ENCODE data around the gene RASGEF1C.
"Not testable (repeated sequence)": the region's sequence is repeated elsewhere in the genome, so short reads cannot be mapped to it uniquely, and the experiment has no call there.

The RASGEF1C gene

GRCh38 chr5:180099733-180100611, 109.0 kb downstream of the RASGEF1C start:
- DNase-seq (ENCODE audit: low spot score): no peak

DNA sequence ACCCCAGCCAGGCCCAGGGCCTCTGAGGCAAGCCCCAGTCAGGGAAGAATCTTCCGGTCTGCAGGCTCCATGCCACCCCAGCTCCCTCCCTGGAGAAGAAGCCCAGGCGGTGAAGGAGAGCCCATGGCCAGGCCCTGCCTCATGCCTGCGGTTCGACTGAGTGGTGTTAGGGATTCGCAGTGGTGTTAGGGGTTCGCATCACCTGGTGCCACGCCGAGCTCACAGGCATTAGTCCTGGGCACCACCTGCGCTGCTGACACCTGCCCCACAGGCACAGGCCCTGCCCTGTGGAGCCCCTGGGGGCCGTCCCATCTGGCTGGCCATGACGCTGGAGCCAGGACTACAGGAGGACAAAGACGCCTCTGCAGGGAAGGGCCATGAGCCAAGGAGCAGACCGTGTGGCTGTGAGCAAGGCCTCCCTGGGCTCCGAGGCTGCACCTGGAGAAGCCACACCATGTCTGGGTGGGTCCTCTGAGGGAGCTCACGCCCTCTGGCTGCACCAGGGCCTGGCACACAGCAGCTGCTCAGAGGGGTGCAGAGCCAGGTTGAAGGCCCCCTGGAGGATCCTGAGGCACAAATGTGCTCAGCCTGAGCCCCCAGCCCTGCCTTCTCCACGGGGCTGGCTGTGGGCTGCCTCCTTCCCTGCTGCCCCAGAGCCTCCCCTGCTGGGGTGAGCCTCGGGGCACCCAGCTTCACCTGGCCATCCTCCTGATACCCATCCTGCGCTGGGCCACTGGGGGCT, 109.8 kb downstream of the RASGEF1C start:
- DNase-seq (ENCODE audit: low spot score): no peak

DNA sequence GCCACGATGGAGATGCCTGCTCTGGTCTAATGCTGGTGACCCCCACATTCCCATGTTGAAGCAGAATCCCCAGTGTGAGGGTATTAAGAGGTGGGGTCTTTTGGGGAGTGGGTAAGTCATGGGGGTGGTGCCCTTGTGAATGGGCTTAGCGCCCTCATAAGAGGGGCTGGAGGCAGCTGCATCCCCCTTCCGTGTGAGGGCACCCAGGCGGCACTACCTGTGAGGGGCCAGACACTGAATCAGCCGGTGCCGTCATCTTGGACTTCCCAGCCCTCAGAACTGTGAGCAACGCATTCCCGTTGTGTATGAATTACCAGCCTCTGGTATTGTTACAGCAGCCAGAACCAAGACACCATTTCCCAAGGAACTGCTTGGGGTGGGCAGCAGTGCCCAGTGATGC, 110.5 kb downstream of the RASGEF1C start:
- no peak for DNase-seq (ENCODE audit: low spot score)

GRCh38 chr5:180097926-180098325, 111.1 kb downstream of the RASGEF1C start:
- no peak for DNase-seq (ENCODE audit: low spot score)

DNA sequence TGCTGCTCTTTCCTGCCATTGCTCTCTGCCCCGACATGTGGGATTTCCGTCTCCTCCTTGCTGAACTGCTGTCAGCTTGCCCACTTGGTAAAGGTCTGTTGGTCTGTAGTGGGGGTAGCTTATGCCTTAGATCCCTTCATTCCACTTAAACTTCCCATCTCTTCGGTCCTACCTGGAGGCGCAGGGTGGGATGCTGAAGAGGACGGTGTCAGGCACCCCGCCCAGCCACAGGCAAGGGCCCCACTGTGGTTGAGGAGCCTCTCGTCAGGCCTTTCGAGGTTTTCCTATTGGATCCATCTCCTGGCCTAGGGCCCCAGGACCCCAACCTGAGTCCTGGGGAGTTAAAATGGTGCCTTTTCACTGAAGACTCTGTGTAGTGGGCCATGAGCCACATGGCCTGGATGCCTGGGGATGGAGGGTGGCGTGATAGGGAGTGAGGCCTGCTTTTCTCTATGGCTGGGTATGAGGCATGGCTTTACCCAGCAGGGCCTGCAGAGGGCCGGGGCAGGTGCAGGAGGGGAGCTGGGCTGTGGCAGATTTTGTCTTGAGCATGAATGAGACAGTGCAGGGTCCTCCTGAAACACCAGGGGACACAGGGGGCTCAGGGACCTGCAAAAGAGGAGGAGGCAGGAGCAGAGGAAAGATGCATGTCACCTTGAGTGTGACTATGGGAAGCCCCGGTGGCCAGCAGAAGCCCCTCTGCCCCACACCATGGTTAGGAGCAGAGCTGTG, 111.7 kb downstream of the RASGEF1C start:
- no peak for DNase-seq (ENCODE audit: low spot score)

- DNase-seq (ENCODE audit: low spot score): no peak
Measured at GRCh38 chr5:180096616-180097015, 112.4 kb downstream of the RASGEF1C start.

- no peak for DNase-seq (ENCODE audit: low spot score)
Measured at GRCh38 chr5:180095545-180095944, 113.5 kb downstream of the RASGEF1C start.

DNA sequence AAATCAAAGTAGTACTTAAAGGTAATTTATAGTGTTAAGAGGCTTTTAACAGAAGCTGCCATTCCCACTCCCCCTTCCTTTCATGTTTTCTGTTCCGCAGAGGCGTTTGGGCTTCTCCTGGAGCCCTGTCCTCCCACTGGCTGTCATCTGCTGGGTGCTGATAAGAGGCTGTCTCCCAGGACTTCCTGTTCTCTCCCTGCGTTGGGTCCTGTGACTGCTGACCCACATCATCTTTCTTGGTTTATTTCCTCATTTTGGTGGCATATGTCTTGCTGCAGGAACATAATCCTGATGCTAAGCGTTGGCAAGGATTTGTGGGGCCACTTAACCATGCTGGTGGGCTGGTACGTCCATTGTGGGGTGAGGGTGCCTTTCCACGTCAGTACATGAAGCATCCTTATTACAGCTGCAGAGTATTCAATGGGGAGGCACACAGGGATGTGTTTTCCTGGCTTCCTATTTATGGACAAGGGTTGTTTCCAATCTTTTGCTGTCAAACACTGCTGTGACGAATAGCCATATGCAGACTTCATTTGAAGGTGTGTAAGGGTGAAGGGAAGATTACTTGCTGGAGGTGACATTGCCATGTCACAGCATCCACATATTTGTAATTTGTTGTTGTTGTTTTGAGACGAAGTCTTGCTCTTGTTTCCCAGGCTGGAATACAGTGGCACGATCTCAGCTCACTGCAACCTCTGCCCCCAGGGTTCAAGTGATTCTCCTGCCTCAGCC, 115.2 kb downstream of the RASGEF1C start:
- no peak for DNase-seq (ENCODE audit: low spot score)

- DNase-seq (ENCODE audit: low spot score): no peak
Measured at GRCh38 chr5:180093241-180093640, 115.8 kb downstream of the RASGEF1C start.

GRCh38 chr5:180090769-180091546, 118.1 kb downstream of the RASGEF1C start:
- no peak for DNase-seq (ENCODE audit: low spot score)

DNA sequence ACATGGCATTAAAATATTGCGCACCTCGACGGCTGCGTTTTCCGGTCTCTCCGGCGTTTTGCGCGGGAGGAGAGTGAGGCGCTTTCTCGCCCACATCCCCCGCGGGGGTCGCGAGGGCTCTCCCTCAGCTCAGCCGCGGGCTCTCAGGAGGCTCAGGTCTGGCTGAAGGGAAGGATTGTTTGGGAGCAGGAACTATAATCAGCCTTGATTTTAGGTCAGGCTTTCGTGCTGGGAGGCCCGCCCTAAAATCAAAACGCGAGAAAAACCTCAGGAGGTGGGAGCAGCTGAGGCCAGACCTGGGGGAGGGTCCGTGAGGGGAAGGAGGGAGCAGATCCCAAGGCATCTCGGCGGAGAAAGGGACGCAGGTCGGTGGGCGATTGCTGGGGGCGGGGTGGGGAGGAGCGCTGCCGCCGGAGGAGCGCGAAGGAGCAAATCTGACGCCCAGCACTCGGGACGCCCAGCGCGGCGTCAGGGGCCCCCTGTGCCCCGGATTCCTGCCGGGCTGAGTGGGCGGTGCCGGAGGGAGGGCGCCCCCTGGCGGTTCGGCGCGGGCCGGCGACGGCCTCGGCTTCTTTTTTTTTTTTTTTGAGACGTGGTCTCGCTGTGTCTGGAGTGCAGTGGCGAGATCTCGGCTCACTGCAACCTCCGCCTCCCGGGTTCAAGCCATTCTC, 118.8 kb downstream of the RASGEF1C start:
- peak; percentile 75 for DNase-seq (ENCODE audit: low spot score)

GRCh38 chr5:180089628-180090027, 119.4 kb downstream of the RASGEF1C start:
- not testable (repeated sequence) for DNase-seq (ENCODE audit: low spot score)

DNA sequence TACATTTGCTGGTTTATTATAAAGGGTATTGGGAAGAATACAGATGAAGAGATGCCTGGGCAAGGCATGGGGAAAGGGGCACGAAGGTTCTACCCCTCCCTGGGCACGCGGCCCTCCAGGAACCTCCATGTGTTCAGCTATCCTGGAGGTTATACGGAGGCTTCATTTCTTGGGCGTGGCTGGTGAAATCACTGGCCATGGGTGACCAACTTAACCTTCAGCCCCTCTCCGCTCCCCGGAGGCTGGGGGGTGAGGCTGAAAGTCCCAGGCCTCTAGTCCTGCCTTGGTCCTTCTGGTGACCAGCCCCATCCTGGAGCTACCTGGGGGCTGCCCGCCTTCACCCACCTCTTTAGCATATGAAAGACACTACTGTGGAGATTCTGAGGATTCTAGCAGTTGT, 120.5 kb downstream of the RASGEF1C start:
- no peak for DNase-seq (ENCODE audit: low spot score)

DNA sequence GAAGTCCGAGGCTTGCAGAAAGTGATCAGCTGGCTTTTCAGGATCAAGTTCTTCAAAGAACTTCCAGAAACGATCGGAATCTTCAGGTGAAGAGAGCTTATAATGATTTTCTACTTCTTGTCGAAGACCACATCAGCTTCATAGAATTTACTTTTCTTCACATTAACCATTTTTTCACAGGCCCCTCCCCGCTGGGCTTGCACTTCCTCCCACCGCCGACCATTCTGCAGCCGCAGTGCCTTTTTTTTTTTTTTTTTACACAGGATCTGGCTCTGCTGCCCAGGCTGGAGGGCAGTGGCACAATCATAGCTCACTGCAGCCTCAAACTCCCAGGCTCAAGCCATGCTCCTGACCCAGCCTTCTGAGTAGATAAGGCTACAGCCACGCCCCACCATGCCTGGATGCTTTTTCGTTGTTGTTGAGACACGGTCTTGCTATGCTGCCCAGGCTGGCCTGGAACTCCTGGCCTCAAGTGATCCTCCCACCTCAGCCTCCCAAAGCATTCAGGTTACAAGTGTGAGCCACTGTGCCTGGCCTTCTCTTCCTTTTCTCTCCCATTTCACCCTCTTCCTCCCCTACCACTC, 122.1 kb downstream of the RASGEF1C start:
- DNase-seq (ENCODE audit: low spot score): no peak

DNA sequence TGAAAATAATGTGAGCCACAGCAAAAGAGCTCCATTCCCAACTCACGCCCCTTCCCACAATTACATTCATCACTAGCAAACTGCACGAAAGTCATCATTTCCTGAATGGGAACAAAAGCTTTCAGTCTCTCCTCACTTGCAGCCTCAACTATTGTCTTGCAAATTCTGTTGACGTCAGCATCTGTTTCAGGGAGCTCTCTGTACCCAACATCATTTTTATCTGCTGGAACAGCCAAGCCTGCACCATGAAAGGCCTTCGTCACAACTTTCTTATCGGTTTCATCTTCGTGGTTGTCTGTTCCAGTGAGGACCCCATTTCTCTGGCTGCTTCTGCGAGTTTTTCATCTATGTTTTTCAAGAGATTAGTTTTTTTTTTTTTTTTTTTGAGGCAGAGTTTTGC, 123.2 kb downstream of the RASGEF1C start:
- no peak for DNase-seq (ENCODE audit: low spot score)

GRCh38 chr5:180084638-180085561, 124.1 kb downstream of the RASGEF1C start:
- no peak for DNase-seq (ENCODE audit: low spot score)

DNA sequence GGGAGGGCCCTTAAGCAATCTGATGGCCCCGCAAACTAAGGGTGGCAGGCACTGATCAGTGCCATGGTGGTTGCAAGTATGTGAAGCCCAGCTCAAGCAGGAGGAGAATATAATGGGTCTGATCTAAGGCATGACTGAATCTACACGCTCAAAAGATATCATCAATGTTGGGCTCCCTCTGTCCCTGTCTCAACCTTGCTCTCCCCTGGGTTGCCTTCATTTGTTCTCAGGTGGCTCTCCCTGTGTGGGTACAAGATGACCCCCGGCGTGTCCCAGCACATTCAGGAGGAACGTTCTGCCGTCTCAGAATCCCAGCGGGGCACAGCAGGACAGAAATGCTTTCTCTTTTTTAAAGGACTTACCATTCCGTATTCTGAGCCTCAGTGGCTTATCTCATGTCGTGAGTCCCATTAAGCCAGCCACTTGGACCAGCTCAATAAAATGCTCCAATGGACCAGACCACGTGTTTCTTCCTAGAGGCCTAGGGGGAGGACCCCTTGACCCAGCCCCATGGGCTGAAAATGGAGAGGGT, 125.4 kb downstream of the RASGEF1C start:
- no peak for DNase-seq (ENCODE audit: low spot score)

GRCh38 chr5:180082633-180083420, 126.2 kb downstream of the RASGEF1C start:
- no peak for DNase-seq (ENCODE audit: low spot score)
